H1 (cell line): ENCODE measurements around the gene DOCK3.

ENCODE experiments used
- CREB1 ChIP-seq: IDR thresholded peaks from 2 replicates; pipeline ENCODE4 v1.6.1; 2012; ENCODE audit warnings: inconsistent platforms
- CTCF ChIP-seq, 3 experiments: IDR thresholded peaks; 1 replicate in 2 of 3; 2 replicates in 1 of 3; pipeline versions ENCODE4 v1.5.1 to v1.6.1; 2011; ENCODE audit warnings: low read length in 3 of 3, mild to moderate bottlenecking in 3 of 3, inconsistent platforms in 2 of 3, low read depth in 1 of 3, moderate library complexity in 1 of 3; ENCODE audit not compliant: insufficient read depth in 1 of 3; ENCODE audit errors: control extremely low read depth in 1 of 3
- EGR1 ChIP-seq: IDR thresholded peaks from 2 replicates; pipeline ENCODE4 v1.6.1; 2011; ENCODE audit warnings: low read depth, low read length, borderline replicate concordance
- EZH2 ChIP-seq: fragments of 200-600 bp; sonication (generic); IDR thresholded peaks from 2 replicates; pipeline ENCODE4 v1.7.1; 2012; ENCODE audit warnings: low read depth, mild to moderate bottlenecking, moderate library complexity, low read length, inconsistent platforms; ENCODE audit not compliant: severe bottlenecking
- GABPA ChIP-seq: IDR thresholded peaks from 2 replicates; pipeline ENCODE4 v1.6.1; 2011; ENCODE audit warnings: mild to moderate bottlenecking, low read length, moderate library complexity, borderline replicate concordance; ENCODE audit not compliant: insufficient read depth
- GTF2F1 ChIP-seq: IDR thresholded peaks from 2 replicates; pipeline ENCODE4 v1.6.1; 2012; ENCODE audit warnings: low read depth, low read length, improper control_type of control experiment, borderline replicate concordance
- KDM5A ChIP-seq: fragments of 200-600 bp; IDR thresholded peaks from 2 replicates; pipeline ENCODE4 v1.7.1; 2012; ENCODE audit warnings: mild to moderate bottlenecking, low read length, inconsistent platforms, mixed read lengths
- POLR2AphosphoS5 ChIP-seq: IDR thresholded peaks from 2 replicates; pipeline ENCODE4 v1.6.1; 2011; ENCODE audit warnings: low read depth, low read length
- USF2 ChIP-seq: IDR thresholded peaks from 2 replicates; pipeline ENCODE4 v1.6.1; 2011; ENCODE audit warnings: low read length, improper control_type of control experiment

GRCh38 chr3:51337666-51338065, 662.9 kb downstream of the DOCK3 start:
- TF ChIP-seq CTCF (IDR thresholded peaks at IDR 0.05; ENCODE audit: control extremely low read depth in 1 of 3, insufficient read depth in 1 of 3, low read depth in 1 of 3, low read length in 3 of 3), result no peak
- TF ChIP-seq EZH2, result no peak
- no peak for TF ChIP-seq GTF2F1
- TF ChIP-seq USF2, result no peak
- TF ChIP-seq EGR1, result no peak
- no peak for TF ChIP-seq POLR2AphosphoS5
- TF ChIP-seq CREB1, result no peak
- TF ChIP-seq KDM5A, result no peak
- TF ChIP-seq GABPA, result no peak
